ENCODE data around the gene RTBDN. TPM values are rescaled to one million over a fixed set of nuclear protein-coding genes. Genes with fewer than 3 reads are reported as not detected.

RTBDN gene
- polyA plus RNA-seq, 1 of the 3 experiments (the other 2 are of a cell fraction), result 0.72 TPM

DNA sequence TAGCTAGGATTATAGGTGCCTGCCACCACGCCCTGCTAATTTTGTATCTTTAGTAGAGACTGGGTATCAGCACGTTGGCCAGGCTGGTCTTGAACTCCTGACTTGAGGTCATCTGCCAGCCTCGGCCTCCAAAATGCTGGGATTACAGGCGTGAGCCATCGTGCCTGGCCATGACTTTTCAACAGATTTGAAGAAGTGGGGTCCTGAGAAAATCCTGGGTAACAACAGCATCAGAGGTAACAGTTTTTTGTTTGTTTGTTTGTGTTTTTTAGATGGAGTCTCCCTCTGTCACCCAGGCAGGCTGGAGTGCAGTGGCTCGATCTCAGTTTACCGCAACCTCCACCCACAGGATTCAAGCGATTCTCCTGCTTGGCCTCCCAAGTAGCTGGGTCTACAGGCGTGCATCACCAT is 39.4 kb downstream of the RTBDN start:
- H4K20me1 ChIP-seq (ENCODE audit: insufficient read depth), result peaks cover 17% of the 10 kb centered on the region
- H3K79me2 ChIP-seq (ENCODE audit: insufficient read depth), result peaks cover 20% of the 10 kb centered on the region
- POLR2A ChIA-PET, result interaction anchor here (2.3 kb wide), 1 partner anchor 17 kb away, joined by 22 read pairs; no protein-coding TSS in a partner anchor
- WGBS (ENCODE audit: low lambda C conversion rate), result 95% methylated on average over 9 of the region's 9 CpGs
- DNase-seq, result no peak
- H3K27ac ChIP-seq (ENCODE audit: low read depth in 2 of 2, low read length in 1 of 2), result peak overlapping the region in 1 of 2 experiments; percentile 86; a peak in 1 of 4 replicates
- H2AFZ ChIP-seq (ENCODE audit: low read depth), result no peak overlapping the region
- H3K4me1 ChIP-seq (ENCODE audit: control insufficient read depth in 1 of 2, insufficient read depth in 2 of 2, low read depth in 1 of 2, low read length in 1 of 2), result peaks cover 12 to 25% of the 10 kb centered on the region in 2 experiments; a peak in 3 of 4 replicates
- H3K4me3 ChIP-seq (ENCODE audit: low read depth in 2 of 2, low read length in 1 of 2), result no peak overlapping the region
- H3K36me3 ChIP-seq (replicated peaks in 1 of 2; ENCODE audit: control insufficient read depth in 1 of 2, insufficient read depth in 2 of 2, low read length in 1 of 2), result peaks cover 5 to 10% of the 10 kb centered on the region in 2 experiments
- H3K9me2 ChIP-seq, result no peaks in the 10 kb centered on the region
- peaks cover 35% of the 10 kb centered on the region for H3F3A ChIP-seq (replicated peaks; ENCODE audit: insufficient read depth)
- CTCF ChIA-PET, result interaction anchor here (1.2 to 17.1 kb wide), 8 partner anchors 8 to 170 kb away, joined by 5 to 447 read pairs (median 16); partner anchors contain the start of genes HOOK2 and TRIR
- H3K4me2 ChIP-seq, result no peak overlapping the region
- H3K27me3 ChIP-seq (ENCODE audit: insufficient read depth), result no peaks in the 10 kb centered on the region
- no peak overlapping the region for H3K9ac ChIP-seq
- no peak for TF ChIP-seq MEF2A (IDR thresholded peaks at IDR 0.05; ENCODE audit: borderline replicate concordance, low read depth)
- no peak for TF ChIP-seq SIN3A (IDR thresholded peaks at IDR 0.05; ENCODE audit: borderline replicate concordance, low read depth, low read length)
- TF ChIP-seq TCF12 (IDR thresholded peaks at IDR 0.05), result no peak
- no peak for TF ChIP-seq NFIC (IDR thresholded peaks at IDR 0.05; ENCODE audit: borderline replicate concordance)
- TF ChIP-seq TEAD4 (IDR thresholded peaks at IDR 0.05; ENCODE audit: borderline replicate concordance, insufficient read depth), result no peak
- TF ChIP-seq MXI1 (IDR thresholded peaks at IDR 0.05; ENCODE audit: low read depth, low read length), result no peak
- no peak for TF ChIP-seq TAF1 (IDR thresholded peaks at IDR 0.05; ENCODE audit: borderline replicate concordance, low read depth, low read length)
- TF ChIP-seq GABPA (IDR thresholded peaks at IDR 0.05; ENCODE audit: low read depth), result no peak
- no peak for TF ChIP-seq JUND (IDR thresholded peaks at IDR 0.05)
- no peak for TF ChIP-seq RFX5 (IDR thresholded peaks at IDR 0.05; ENCODE audit: low read length)
- TF ChIP-seq, protein P1, sequence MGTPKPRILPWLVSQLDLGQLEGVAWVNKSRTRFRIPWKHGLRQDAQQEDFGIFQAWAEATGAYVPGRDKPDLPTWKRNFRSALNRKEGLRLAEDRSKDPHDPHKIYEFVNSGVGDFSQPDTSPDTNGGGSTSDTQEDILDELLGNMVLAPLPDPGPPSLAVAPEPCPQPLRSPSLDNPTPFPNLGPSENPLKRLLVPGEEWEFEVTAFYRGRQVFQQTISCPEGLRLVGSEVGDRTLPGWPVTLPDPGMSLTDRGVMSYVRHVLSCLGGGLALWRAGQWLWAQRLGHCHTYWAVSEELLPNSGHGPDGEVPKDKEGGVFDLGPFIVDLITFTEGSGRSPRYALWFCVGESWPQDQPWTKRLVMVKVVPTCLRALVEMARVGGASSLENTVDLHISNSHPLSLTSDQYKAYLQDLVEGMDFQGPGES (IDR thresholded peaks at IDR 0.05; ENCODE audit: low read depth, low read length), result no peak
- TF ChIP-seq FOSL2 (IDR thresholded peaks at IDR 0.05; ENCODE audit: borderline replicate concordance, low read depth), result no peak
- no peak for TF ChIP-seq POLR2AphosphoS5 (IDR thresholded peaks at IDR 0.05; ENCODE audit: low read depth, low read length)
- no peak for TF ChIP-seq GATA2 (CRISPR knock-in tag; IDR thresholded peaks at IDR 0.05)
- TF ChIP-seq, protein P2, sequence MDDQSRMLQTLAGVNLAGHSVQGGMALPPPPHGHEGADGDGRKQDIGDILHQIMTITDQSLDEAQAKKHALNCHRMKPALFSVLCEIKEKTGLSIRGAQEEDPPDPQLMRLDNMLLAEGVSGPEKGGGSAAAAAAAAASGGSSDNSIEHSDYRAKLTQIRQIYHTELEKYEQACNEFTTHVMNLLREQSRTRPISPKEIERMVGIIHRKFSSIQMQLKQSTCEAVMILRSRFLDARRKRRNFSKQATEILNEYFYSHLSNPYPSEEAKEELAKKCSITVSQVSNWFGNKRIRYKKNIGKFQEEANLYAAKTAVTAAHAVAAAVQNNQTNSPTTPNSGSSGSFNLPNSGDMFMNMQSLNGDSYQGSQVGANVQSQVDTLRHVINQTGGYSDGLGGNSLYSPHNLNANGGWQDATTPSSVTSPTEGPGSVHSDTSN (IDR thresholded peaks at IDR 0.05), result no peak
- no peak for TF ChIP-seq RAD21 (IDR thresholded peaks at IDR 0.05; ENCODE audit: low read length)
- TF ChIP-seq SMC3 (IDR thresholded peaks at IDR 0.05; ENCODE audit: low read depth, low read length), result no peak
- TF ChIP-seq ELF1 (IDR thresholded peaks at IDR 0.05), result no peak
- TF ChIP-seq, protein P3, sequence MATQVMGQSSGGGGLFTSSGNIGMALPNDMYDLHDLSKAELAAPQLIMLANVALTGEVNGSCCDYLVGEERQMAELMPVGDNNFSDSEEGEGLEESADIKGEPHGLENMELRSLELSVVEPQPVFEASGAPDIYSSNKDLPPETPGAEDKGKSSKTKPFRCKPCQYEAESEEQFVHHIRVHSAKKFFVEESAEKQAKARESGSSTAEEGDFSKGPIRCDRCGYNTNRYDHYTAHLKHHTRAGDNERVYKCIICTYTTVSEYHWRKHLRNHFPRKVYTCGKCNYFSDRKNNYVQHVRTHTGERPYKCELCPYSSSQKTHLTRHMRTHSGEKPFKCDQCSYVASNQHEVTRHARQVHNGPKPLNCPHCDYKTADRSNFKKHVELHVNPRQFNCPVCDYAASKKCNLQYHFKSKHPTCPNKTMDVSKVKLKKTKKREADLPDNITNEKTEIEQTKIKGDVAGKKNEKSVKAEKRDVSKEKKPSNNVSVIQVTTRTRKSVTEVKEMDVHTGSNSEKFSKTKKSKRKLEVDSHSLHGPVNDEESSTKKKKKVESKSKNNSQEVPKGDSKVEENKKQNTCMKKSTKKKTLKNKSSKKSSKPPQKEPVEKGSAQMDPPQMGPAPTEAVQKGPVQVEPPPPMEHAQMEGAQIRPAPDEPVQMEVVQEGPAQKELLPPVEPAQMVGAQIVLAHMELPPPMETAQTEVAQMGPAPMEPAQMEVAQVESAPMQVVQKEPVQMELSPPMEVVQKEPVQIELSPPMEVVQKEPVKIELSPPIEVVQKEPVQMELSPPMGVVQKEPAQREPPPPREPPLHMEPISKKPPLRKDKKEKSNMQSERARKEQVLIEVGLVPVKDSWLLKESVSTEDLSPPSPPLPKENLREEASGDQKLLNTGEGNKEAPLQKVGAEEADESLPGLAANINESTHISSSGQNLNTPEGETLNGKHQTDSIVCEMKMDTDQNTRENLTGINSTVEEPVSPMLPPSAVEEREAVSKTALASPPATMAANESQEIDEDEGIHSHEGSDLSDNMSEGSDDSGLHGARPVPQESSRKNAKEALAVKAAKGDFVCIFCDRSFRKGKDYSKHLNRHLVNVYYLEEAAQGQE (IDR thresholded peaks at IDR 0.05; ENCODE audit: low read depth, low read length), result no peak
- TF ChIP-seq, protein P4, sequence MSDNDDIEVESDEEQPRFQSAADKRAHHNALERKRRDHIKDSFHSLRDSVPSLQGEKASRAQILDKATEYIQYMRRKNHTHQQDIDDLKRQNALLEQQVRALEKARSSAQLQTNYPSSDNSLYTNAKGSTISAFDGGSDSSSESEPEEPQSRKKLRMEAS (IDR thresholded peaks at IDR 0.05; ENCODE audit: low read depth), result no peak
- no peaks in the 10 kb centered on the region for H3K9me3 ChIP-seq

Data from SK-N-SH (cell line).